MM.1S (cell line): Measurements from ENCODE around the gene TRPC3.

Experiments
- DNase-seq: peaks from one replicate; pipeline ENCODE4 v3.0.0-alpha.2; 2015
- H2AFZ ChIP-seq: fragments of 300-600 bp; sonication (generic); 2 replicates; pipeline ENCODE4 v1.6.0; 2016; ENCODE audit warnings: antibody characterized with exemption, low read length
- H3F3A ChIP-seq: fragments of 300-600 bp; sonication (generic); 2 replicates; pipeline ENCODE4 v1.6.1; 2016; ENCODE audit warnings: mild to moderate bottlenecking, antibody characterized with exemption, low read length, moderate library complexity, mixed read lengths; ENCODE audit not compliant: insufficient read depth
- H3K27ac ChIP-seq: fragments of 300-600 bp; sonication (generic); 2 replicates; pipeline ENCODE4 v1.5.1; 2016; ENCODE audit warnings: mild to moderate bottlenecking, low read length
- H3K27me3 ChIP-seq: fragments of 300-600 bp; sonication (generic); replicated peaks from 2 replicates; pipeline ENCODE4 v1.6.0; 2016; ENCODE audit warnings: low read length; ENCODE audit not compliant: insufficient read depth
- H3K36me3 ChIP-seq: fragments of 300-600 bp; sonication (generic); replicated peaks from 2 replicates; pipeline ENCODE4 v1.6.1; 2016; ENCODE audit warnings: mild to moderate bottlenecking, low read length, mixed read lengths; ENCODE audit not compliant: insufficient read depth
- H3K4me1 ChIP-seq: fragments of 300-600 bp; sonication (generic); 2 replicates; pipeline ENCODE4 v1.6.1; 2016; ENCODE audit warnings: low read length, mixed read lengths
- H3K4me2 ChIP-seq: fragments of 300-600 bp; sonication (generic); 2 replicates; pipeline ENCODE4 v1.6.0; 2016; ENCODE audit warnings: low read depth, low read length
- H3K4me3 ChIP-seq: fragments of 300-600 bp; sonication (generic); 2 replicates; pipeline ENCODE4 v1.5.1; 2016; ENCODE audit warnings: low read length, mixed read lengths
- H3K79me2 ChIP-seq: fragments of 300-600 bp; sonication (generic); 2 replicates; pipeline ENCODE4 v1.6.1; 2016; ENCODE audit warnings: mixed run types, low read length, mixed read lengths
- H3K9ac ChIP-seq: fragments of 300-600 bp; sonication (generic); 2 replicates; pipeline ENCODE4 v1.6.1; 2016; ENCODE audit warnings: low read length, mixed read lengths
- H3K9me2 ChIP-seq: fragments of 300-600 bp; sonication (generic); replicated peaks from 2 replicates; pipeline ENCODE4 v1.6.1; 2016; ENCODE audit warnings: mild to moderate bottlenecking, low read length, mixed read lengths; ENCODE audit not compliant: insufficient read depth
- H3K9me3 ChIP-seq: fragments of 300-600 bp; sonication (generic); replicated peaks from 2 replicates; pipeline ENCODE4 v1.6.1; 2016; ENCODE audit warnings: mild to moderate bottlenecking, low read length, mixed read lengths; ENCODE audit not compliant: insufficient read depth
- H4K20me1 ChIP-seq: fragments of 300-600 bp; sonication (generic); 2 replicates; pipeline ENCODE4 v1.6.1; 2016; ENCODE audit warnings: mild to moderate bottlenecking, low read length, moderate library complexity, mixed read lengths; ENCODE audit not compliant: insufficient read depth
- CTCF ChIP-seq: fragments of 300-600 bp; sonication (generic); IDR thresholded peaks from 2 replicates; pipeline ENCODE4 v1.5.1; 2016; ENCODE audit warnings: antibody characterized with exemption, low read length, mixed read lengths
- EZH2 ChIP-seq: fragments of 300-600 bp; sonication (generic); optimal IDR thresholded peaks from 2 replicates; pipeline ENCODE3; 2017; ENCODE audit warnings: low read depth, mild to moderate bottlenecking, antibody characterized with exemption, low read length, mixed read lengths
- EZH2phosphoT487 ChIP-seq: fragments of 300-600 bp; sonication (generic); IDR thresholded peaks from 2 replicates; pipeline ENCODE4 v1.6.1; 2018; ENCODE audit warnings: antibody characterized with exemption, low read length

TRPC3 gene

GRCh38 chr4:121989715-121990114 lies 37.9 kb upstream of the TRPC3 start:
- H4K20me1 ChIP-seq = no peaks in the 10 kb centered on the region
- H3K4me2 ChIP-seq = no peak overlapping the region
- H3K4me1 ChIP-seq = no peaks in the 10 kb centered on the region
- no peak for DNase-seq
- TF ChIP-seq EZH2phosphoT487 (no peak), EZH2 (no peak), CTCF (no peak)
- no peak overlapping the region for H3K27ac ChIP-seq
- no peak overlapping the region for H2AFZ ChIP-seq
- no peaks in the 10 kb centered on the region for H3K27me3 ChIP-seq
- no peaks in the 10 kb centered on the region for H3K9me3 ChIP-seq
- H3K79me2 ChIP-seq = no peaks in the 10 kb centered on the region
- no peaks in the 10 kb centered on the region for H3K36me3 ChIP-seq
- H3K9ac ChIP-seq = no peak overlapping the region
- no peaks in the 10 kb centered on the region for H3K9me2 ChIP-seq
- no peaks in the 10 kb centered on the region for H3F3A ChIP-seq
- H3K4me3 ChIP-seq = no peak overlapping the region

GRCh38 chr4:121988950-121989349 lies 37.1 kb upstream of the TRPC3 start:
- no peaks in the 10 kb centered on the region for H3F3A ChIP-seq
- H3K9me3 ChIP-seq = no peaks in the 10 kb centered on the region
- H3K27ac ChIP-seq = no peak overlapping the region
- no peaks in the 10 kb centered on the region for H4K20me1 ChIP-seq
- no peak overlapping the region for H3K4me2 ChIP-seq
- no peaks in the 10 kb centered on the region for H3K4me1 ChIP-seq
- no peaks in the 10 kb centered on the region for H3K9me2 ChIP-seq
- no peaks in the 10 kb centered on the region for H3K27me3 ChIP-seq
- no peak for DNase-seq
- H2AFZ ChIP-seq = no peak overlapping the region
- H3K4me3 ChIP-seq = no peak overlapping the region
- H3K9ac ChIP-seq = no peak overlapping the region
- no peaks in the 10 kb centered on the region for H3K36me3 ChIP-seq
- TF ChIP-seq CTCF (no peak), EZH2phosphoT487 (no peak), EZH2 (no peak)
- H3K79me2 ChIP-seq = no peaks in the 10 kb centered on the region

- no peak for TF ChIP-seq EZH2phosphoT487
- H2AFZ ChIP-seq = no peak overlapping the region
- H3K27me3 ChIP-seq = no peaks in the 10 kb centered on the region
- no peak overlapping the region for H3K27ac ChIP-seq
- H3K4me1 ChIP-seq = peaks cover 32% of the 10 kb centered on the region
- H3K36me3 ChIP-seq = no peaks in the 10 kb centered on the region
- no peaks in the 10 kb centered on the region for H3K9me2 ChIP-seq
- no peaks in the 10 kb centered on the region for H3K79me2 ChIP-seq
- no peak overlapping the region for H3K4me3 ChIP-seq
- H3K4me2 ChIP-seq = no peak overlapping the region
- H4K20me1 ChIP-seq = no peaks in the 10 kb centered on the region
- no peaks in the 10 kb centered on the region for H3K9me3 ChIP-seq
- no peak for DNase-seq
- H3F3A ChIP-seq = peaks cover 9% of the 10 kb centered on the region; the same call in 1 of the 2 replicates
- no peak overlapping the region for H3K9ac ChIP-seq
Measured at GRCh38 chr4:121980643-121981042, 28.8 kb upstream of the TRPC3 start.

GRCh38 chr4:121978172-121978516 lies 26.3 kb upstream of the TRPC3 start:
- Histone ChIP-seq H3K9me3 (no peaks in the 10 kb centered on the region), H3K4me1 (peaks cover 32% of the 10 kb centered on the region), H3K36me3 (no peaks in the 10 kb centered on the region), H3K9me2 (no peaks in the 10 kb centered on the region), H4K20me1 (no peaks in the 10 kb centered on the region), H3K9ac (no peak overlapping the region), H2AFZ (peak overlapping the region; percentile 26; the same call in 1 of the 2 replicates), H3F3A (peaks cover 9% of the 10 kb centered on the region; the same call in 1 of the 2 replicates), H3K4me2 (peak overlapping the region; percentile 70), H3K79me2 (no peaks in the 10 kb centered on the region), H3K27me3 (no peaks in the 10 kb centered on the region), H3K4me3 (peak overlapping the region; percentile 21; the same call in 1 of the 2 replicates), H3K27ac (peak overlapping the region; percentile 41; the same call in 1 of the 2 replicates)
- DNase-seq = no peak
- no peak for TF ChIP-seq CTCF
- no peak for TF ChIP-seq EZH2
- TF ChIP-seq EZH2phosphoT487 = no peak
